Mucosa of gallbladder (tissue), 1 donor: ENCODE measurements around the gene CPM. TPM values are rescaled to one million over a fixed set of nuclear protein-coding genes. Genes with fewer than 3 reads are reported as not detected.
"Not testable (repeated sequence)": the region's sequence is repeated elsewhere in the genome, so short reads cannot be mapped to it uniquely, and the experiment has no call there.

ENCODE experiments used
- DNase-seq: peaks from one replicate; pipeline ENCODE4 v3.0.0-alpha.2; 2020; ENCODE audit warnings: low spot score
- total RNA-seq: library from RNA; stranded (reverse); gene quantifications from one replicate; pipeline ENCODE4 v1.2.1, GENCODE V29; 2021
- donor health status: DM: no; HTN: no; CAD: no.

The CPM gene
- total RNA-seq, 1 donor from 2014 or later, result 61.5 TPM

- DNase-seq, result no peak
Observed at GRCh38 chr12:68853396-68854077, 79.4 kb downstream of the CPM start.

GRCh38 chr12:68851592-68852306 is 81.2 kb downstream of the CPM start:
- no peak for DNase-seq

GRCh38 chr12:68850390-68850789 is 82.6 kb downstream of the CPM start:
- DNase-seq, result no peak

GRCh38 chr12:68846811-68847210 is 86.2 kb downstream of the CPM start:
- no peak for DNase-seq

- no peak for DNase-seq
Observed at GRCh38 chr12:68844788-68845695, 87.9 kb downstream of the CPM start.

GRCh38 chr12:68844318-68844745 is 88.6 kb downstream of the CPM start:
- no peak for DNase-seq

- no peak for DNase-seq
Observed at GRCh38 chr12:68842784-68843567, 90.0 kb downstream of the CPM start.

- DNase-seq, result no peak
Observed at GRCh38 chr12:68842123-68842522, 90.8 kb downstream of the CPM start.

GRCh38 chr12:68841717-68842116 is 91.3 kb downstream of the CPM start:
- no peak for DNase-seq

GRCh38 chr12:68841175-68841574 is 91.8 kb downstream of the CPM start:
- DNase-seq, result not testable (repeated sequence)

- DNase-seq, result no peak
Observed at GRCh38 chr12:68839183-68840147, 93.5 kb downstream of the CPM start.

- DNase-seq, result no peak
Observed at GRCh38 chr12:68838046-68838886, 94.7 kb downstream of the CPM start.

- DNase-seq, result no peak
Observed at GRCh38 chr12:68837215-68837614, 95.8 kb downstream of the CPM start.

GRCh38 chr12:68835333-68835908 is 97.5 kb downstream of the CPM start:
- DNase-seq, result no peak

GRCh38 chr12:68833508-68833907 is 99.5 kb downstream of the CPM start:
- no peak for DNase-seq

GRCh38 chr12:68832504-68832867 is 100.5 kb downstream of the CPM start:
- no peak for DNase-seq

- DNase-seq, result no peak
Observed at GRCh38 chr12:68831751-68832503, 101.0 kb downstream of the CPM start.

- no peak for DNase-seq
Observed at GRCh38 chr12:68831272-68831671, 101.7 kb downstream of the CPM start.
